Measurements from ENCODE around the gene ZNF367.

ZNF367 gene

GRCh38 chr9:96418083-96418919 is at the start of gene ZNF367:
TSS of gene ZNF367 (minus strand) at chr9:96418370. CDS start at chr9:96418032, 338 bp downstream.
- peak; percentile 58 to 98 (median 95) for DNase-seq

- no peak for DNase-seq
Observed at GRCh38 chr9:96467784-96468183, 49.6 kb upstream of the ZNF367 start.

DNA sequence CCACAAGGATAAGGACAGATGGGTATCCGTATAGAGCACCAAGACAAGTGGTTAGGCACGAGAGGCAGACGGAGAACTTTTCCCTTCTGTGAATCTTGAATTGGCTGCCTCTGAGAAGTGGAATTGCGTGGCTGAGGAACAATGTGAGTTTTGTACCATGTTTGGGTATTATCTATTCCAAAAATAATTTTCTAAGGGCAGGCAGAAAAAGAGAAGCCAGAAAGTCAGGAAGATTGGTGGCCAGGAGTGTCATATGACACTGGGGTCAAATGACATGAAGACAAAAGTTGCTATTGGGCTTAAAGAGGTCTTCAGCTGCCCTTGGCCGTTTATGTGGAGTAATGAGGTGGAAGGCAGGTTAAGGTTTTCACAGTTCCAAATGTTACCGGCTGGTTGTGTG is 46.3 kb upstream of the ZNF367 start:
- no peak for DNase-seq

DNA sequence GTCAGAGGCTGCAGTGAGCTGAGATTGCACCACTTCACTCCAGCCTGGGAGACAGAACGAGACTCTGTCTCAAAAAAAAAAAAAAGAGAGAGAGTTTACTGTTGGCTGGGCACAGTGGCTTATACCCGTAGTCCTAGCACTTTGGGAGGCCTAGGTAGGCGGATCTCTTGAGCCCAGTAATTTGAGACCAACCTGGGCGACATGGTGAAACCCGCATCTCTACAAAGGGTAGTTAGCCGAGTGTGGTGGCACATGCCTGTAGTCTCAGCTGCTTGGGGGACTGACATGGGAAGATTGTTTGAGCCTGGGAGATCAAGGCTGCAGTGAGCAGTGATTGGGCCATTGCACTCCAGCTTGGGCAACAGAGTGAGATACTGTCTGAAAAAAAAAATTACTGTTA is 44.4 kb upstream of the ZNF367 start:
- DNase-seq = no peak

DNA sequence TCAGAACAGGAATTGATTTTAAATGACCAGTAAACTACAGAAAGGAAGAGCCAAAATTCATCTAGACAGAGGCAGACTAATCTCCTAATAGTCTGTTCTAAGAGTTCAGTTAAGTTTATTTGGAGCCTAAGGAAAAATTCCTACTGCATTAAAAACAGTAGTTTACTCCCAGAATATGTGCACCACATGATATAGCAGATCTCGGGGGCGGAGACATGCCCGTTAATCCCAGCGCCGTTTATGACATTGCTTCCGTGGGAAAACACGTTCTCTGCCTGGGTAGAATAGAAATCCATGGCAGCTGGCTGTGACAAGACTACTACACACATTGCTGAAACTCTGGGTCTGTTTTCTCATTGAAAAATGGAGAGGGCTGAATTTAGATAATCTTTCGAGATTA is 43.2 kb upstream of the ZNF367 start:
- DNase-seq = no peak

GRCh38 chr9:96460882-96461281 is 42.7 kb upstream of the ZNF367 start:
- no peak for DNase-seq

DNA sequence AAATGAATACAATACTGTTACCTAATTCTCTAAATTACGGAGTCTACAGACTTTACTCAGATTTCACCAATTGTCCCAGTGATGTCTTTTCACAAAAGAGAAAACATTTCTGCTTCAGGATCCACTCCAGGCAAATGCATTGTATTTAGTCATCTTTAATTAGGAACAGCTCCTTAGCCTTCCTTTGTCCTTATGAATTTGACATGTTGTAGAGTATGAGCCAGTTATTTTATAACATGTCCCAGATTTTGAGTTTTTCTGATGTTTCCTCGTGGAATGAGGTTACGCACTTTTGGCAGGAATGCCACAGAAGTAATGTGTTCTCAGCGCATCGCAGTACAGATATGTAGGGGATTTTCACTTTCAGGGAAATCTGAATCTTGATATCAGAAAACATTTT is 42.3 kb upstream of the ZNF367 start:
- no peak for DNase-seq

DNA sequence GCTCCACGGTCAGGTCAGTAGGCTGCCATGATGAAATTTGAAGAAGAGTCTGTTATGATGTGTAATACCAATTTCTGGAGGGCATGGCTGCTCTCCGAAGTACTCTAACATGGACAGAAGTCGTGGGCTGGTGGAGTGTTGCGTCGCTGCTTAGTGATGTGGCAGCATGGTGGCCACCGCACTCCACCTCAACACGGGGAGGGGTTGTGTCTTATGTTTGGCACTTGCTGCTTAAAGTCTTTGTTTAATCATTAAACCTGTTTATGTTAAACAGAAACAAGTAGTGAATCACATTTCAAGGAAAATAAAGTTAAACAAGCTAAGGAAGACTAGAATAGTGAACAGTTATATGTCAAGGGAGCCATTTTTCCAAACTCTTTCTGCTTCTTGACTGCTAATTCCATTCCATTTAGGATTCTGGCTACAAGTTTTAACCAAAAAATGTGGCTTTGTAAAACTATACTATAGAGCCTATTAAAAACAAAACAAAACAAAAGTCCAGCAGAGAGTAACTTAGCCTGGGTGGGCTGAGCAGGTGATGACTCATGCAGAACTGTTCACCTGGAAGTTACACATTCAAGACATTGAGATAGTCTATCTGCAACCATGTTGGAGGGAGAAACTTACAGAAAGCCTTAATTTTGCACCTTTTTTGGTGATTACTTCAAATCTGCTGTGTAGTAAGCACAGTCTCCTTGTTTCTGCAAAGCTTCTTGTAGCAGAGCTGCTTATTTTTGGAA is 41.3 kb upstream of the ZNF367 start:
- DNase-seq = no peak

DNA sequence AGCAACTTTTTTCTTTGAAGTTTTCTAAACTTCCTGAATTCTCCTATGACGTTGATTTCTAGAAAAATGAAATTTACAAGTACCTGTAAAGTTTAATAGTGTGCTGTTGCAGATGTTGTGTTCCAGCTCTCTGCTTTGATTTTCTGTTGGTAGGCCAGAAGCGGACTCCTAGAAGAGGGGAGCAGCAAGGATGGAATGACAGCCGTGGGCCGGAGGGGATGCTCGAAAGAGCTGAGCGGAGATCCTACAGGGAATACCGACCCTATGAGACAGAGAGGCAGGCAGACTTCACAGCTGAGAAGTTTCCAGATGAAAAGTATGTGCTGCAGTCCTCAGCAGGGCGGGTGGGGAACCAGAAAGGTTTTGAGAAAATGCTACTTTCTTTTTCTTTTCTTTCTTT is 40.1 kb upstream of the ZNF367 start:
- no peak for DNase-seq

GRCh38 chr9:96457266-96457665 is 39.1 kb upstream of the ZNF367 start:
- DNase-seq = peak in 1 of 58 donors; percentile 7

DNA sequence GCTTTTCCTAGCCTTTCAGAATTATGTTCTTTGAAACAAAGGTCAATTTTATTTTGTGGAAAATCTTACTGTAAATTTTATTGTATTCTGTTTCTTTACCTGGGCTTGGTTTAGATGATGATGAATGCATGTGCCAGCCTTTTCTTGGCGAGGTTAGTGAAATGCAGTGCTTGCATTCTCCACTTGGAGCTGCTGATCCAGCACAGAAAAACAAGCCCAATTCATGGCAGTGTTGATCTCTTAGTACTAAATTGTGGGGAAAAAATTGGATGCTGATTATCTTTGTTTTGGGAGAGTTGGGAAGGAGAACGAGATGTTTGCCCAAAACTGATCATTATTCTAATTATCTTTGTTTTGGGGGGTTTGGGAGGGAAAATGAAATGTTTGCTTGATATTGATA is 35.5 kb upstream of the ZNF367 start:
- DNase-seq = peak in 28 of 58 donors; percentile 2 to 52 (median 19)

DNA sequence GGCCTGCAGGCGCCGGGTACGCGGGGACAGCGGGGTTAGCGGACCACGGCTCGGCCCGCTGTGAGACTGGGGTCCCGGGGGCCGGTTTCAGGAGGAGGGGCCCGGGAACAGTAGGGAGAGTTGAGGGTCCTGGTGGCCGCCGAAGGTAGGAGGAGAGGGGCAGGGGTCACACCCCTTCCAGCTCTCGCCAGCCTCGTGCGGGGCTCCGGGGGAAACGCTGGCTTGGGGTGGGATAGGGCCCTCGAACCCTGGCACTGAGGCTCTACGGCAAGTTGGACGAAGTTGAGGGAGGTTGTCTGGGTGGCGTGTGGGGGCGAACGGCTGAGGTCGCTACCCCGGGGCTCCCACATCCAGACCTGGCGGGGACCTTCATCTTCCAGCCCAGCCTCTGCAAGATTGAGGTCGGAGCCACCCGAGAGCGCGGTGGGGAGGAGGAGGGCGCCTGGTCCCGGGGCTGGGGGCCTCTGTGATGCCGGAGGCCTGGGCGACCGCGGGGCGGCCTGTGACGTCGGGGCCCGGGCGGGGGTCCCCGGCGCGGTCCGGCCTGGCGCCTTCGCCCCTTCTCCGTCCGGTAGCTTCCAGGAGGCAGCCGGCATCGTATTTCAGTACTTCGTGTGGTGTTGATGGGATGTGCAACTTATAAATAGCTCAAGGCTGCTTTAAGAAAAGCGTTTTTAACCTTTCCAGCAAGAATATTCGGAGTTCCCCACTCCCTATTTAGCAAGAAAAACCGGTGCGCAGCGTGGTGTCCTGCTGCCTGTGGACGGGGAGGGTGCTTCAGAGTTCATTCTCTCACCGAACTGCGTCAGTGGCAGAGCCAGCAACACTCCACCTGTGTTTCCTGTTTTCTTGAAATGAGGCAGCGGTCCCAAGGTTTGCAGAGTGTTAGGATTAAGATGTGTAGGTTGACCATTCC is 32.7 kb upstream of the ZNF367 start:
- peak in 21 of 58 donors; percentile 6 to 53 (median 30) for DNase-seq

DNA sequence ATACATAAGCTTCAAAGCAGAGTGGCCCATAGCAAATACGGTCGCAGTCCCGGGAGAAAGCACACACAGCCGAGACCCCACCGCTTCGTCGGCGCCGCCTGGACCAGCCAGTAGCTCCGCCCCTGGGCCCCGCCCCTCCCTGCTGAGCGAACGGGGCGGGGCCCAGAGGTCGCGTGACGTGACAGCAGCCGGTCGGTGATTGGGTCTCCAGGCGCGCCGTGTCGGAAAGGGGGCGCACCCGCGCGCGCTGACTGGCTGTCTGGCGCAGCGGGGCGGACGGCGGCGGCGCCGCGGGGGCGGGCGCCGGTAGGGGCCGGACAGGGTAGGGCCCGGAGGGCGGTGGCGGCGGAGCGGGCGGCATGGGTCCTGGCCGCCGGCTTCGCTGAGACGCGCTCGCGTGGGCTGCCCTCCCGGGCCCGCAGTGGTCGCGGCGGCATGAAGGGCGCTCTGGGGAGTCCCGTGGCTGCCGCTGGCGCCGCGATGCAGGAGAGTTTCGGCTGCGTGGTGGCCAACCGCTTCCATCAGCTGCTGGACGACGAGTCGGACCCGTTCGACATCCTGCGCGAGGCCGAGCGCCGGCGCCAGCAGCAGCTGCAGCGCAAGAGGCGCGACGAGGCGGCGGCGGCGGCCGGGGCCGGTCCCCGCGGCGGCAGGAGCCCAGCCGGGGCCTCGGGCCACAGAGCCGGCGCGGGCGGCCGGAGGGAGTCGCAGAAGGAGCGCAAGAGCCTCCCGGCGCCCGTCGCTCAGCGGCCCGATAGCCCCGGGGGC is 31.9 kb upstream of the ZNF367 start, which contains the start of gene HABP4:
Gene HABP4, plus strand, starts transcription at position 325 of the 768 bp plus-strand sequence. Its CDS starts 111 bp downstream, at position 436.
- DNase-seq = peak; percentile 50 to 98 (median 94)

DNA sequence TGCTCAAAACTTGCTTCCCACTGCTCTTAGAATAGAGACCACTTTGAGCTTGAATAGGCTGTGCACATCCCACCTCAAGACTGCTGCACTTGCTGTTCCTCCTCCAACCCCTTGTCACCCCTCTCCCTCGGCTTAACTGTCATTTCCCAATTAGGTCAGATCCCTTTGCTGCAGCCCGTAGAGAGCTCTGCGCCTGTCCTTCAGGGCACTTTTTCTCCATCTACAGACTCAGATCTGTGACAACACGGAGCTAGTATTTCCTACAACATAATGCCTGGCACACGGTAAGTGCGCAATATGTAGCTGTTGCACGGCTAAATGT is 31.3 kb upstream of the ZNF367 start:
- no peak for DNase-seq

DNA sequence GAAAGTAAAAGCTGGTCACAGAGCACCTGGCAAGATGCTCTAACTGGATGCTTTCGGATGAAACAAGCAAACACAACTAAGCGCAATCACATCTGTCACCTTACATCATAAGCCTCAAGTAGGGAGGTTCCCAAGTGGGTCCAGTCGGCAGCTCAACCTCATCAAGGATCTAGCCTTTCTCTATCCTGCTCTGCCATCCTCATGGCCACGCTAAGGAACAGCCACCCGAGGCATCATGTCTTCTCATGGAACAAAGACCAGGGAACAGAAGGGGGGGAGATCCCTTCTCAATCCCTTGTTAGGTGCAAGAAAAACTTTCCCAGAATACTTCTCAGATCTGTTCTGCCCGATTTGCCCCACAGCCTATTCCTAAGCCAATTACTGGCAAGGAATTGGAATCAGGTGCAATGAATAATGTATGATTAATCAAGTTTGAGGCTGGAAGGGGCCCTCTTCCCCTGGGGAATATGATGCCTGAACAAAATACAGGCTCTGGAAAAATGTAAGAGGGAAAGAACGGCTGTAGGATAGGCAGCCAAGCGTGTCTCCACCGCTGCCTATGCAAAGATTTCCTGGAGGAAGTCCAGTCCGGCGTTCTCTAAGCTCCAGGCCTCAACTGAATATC is 30.5 kb upstream of the ZNF367 start:
- DNase-seq = no peak

- no peak for DNase-seq
Observed at GRCh38 chr9:96447406-96447805, 29.2 kb upstream of the ZNF367 start.

GRCh38 chr9:96442491-96442890 is 24.3 kb upstream of the ZNF367 start:
- DNase-seq = no peak

GRCh38 chr9:96441798-96442445 is 23.8 kb upstream of the ZNF367 start:
- DNase-seq = peak in 1 of 58 donors; percentile 19

DNA sequence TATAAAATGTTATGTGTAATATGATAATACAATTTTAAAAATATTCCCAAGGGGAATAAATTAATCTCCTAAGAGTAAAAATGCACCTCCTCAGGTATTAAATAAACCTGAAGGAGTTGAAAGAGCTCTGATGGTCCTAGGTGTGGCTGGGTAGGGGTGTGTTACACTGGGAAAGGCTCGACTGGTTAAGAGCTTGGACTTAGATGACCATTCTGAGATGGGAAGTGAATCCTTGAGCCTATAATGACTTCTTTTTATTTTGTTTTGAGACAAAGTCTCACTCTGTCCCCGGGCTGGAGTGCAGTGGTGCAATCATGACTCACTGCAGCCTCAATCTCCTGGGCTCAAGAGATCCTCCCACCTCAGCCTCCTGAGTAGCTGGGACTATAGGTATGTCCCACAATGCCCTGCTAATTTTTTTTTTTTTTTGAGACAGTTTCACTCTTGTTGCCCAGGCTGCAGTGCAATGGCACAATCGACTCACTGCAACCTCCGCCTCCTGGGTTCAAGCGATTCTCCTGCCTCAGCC is 22.6 kb upstream of the ZNF367 start:
- no peak for DNase-seq

Data from anterior cingulate cortex (tissue), 58 donors.